SH-SY5Y (cell line): ENCODE measurements around the gene KCNQ1OT1.

Experiments
- GATA2 ChIP-seq: IDR thresholded peaks from 2 replicates; pipeline ENCODE4 v1.6.1; 2011; ENCODE audit warnings: mild to moderate bottlenecking, low read depth, low read length
- GATA3 ChIP-seq: IDR thresholded peaks from 2 replicates; pipeline ENCODE4 v1.6.1; 2011; ENCODE audit warnings: low read depth, mild to moderate bottlenecking, low read length, moderate library complexity

GRCh38 chr11:2725368-2726300 lies 25.8 kb upstream of the KCNQ1OT1 start:
- TF ChIP-seq GATA3 (no peak), GATA2 (no peak)
